Small intestine (tissue), 16 donors: ENCODE data around the gene ATP8B1. TPM values are rescaled to one million over a fixed set of nuclear protein-coding genes. Genes with fewer than 3 reads are reported as not detected.
"Not testable (repeated sequence)": the region's sequence is repeated elsewhere in the genome, so short reads cannot be mapped to it uniquely, and the experiment has no call there.

Experiments used
- DNase-seq, 2 donors: peaks; one replicate each; pipeline versions ENCODE4 v3.0.0 to v3.0.0-alpha.2; 2013
- FAIRE-seq: peaks from 2 replicates; lab custom pipeline; 2012; peaks lifted over from hg19 to GRCh38; lab: Jason Lieb, UNC
- H3K27ac ChIP-seq, 3 donors: one replicate each; pipeline ENCODE4 v1.5.1; 2013; ENCODE audit warnings: low read length in 2 of 3, mild to moderate bottlenecking in 2 of 3, control low read depth in 1 of 3, inconsistent platforms in 1 of 3, low read depth in 1 of 3, moderate library complexity in 1 of 3
- H3K27me3 ChIP-seq, 3 donors: one replicate each; pipeline ENCODE4 v1.6.1; 2013; ENCODE audit warnings: low read length in 3 of 3, inconsistent platforms in 1 of 3; ENCODE audit not compliant: control insufficient read depth in 3 of 3, insufficient read depth in 3 of 3
- H3K36me3 ChIP-seq, 3 donors: one replicate each; pipeline ENCODE4 v1.6.1; 2013; ENCODE audit warnings: low read length in 3 of 3, inconsistent platforms in 1 of 3, low read depth in 1 of 3, mild to moderate bottlenecking in 1 of 3, moderate library complexity in 1 of 3; ENCODE audit not compliant: control insufficient read depth in 3 of 3, insufficient read depth in 2 of 3
- H3K4me1 ChIP-seq, 3 donors: one replicate each; pipeline ENCODE4 v1.6.1; 2013; ENCODE audit warnings: low read length in 2 of 3, inconsistent platforms in 1 of 3, low read depth in 1 of 3, mild to moderate bottlenecking in 1 of 3, moderate library complexity in 1 of 3; ENCODE audit not compliant: control insufficient read depth in 3 of 3, insufficient read depth in 2 of 3
- H3K4me3 ChIP-seq, 3 donors: one replicate each; pipeline ENCODE4 v1.5.1; 2013; ENCODE audit warnings: low read length in 3 of 3, control low read depth in 1 of 3, inconsistent platforms in 1 of 3, low read depth in 1 of 3, mild to moderate bottlenecking in 1 of 3, moderate library complexity in 1 of 3
- H3K9me3 ChIP-seq, 2 donors: one replicate each; pipeline ENCODE4 v1.6.1; 2013; ENCODE audit warnings: low read depth in 1 of 2, low read length in 1 of 2; ENCODE audit not compliant: control insufficient read depth in 2 of 2, insufficient read depth in 1 of 2
- WGBS, 3 donors: extraction: QIAGEN DNeasy Blood & Tissue Kit; methylation state at CpG; one replicate each; pipeline ENCODE4 v1.1.7; 2013; 5-methylcytosine and 5-hydroxymethylcytosine counted together
- long read RNA-seq, 10 donors: transcript quantifications; one replicate each; lab custom pipeline, GENCODE V29; 2026
- polyA plus RNA-seq, 4 donors: library from polyadenylated mRNA; stranded (reverse) in 3 of 4; unstranded in 1 of 4; fragments of 200-250 nt in 3 of 4; fragments of 120-200 nt in 1 of 4; gene quantifications; one replicate each; pipeline versions ENCODE4 v1.2.1 to v1.2.3, GENCODE V29; 2013
- donor health status: healthy with polysubstance abuse.
- donor health status: control.
- donor health status: control.
- donor health status: Bipolar disorder and iron deficiency.
- donor health status: healthy.

ATP8B1 gene
- polyA plus RNA-seq, result 10 to 100 TPM; 25.5 to 82.5 (median 42.7) TPM
- long read RNA-seq, donor 1, result 0 reads
- long read RNA-seq, donor 2, result 0 reads
- long read RNA-seq, donor 3, result 0 reads
- long read RNA-seq, donor 4, result 0 reads
- long read RNA-seq, donor 5, result 0 reads
- long read RNA-seq, donor 6, full-length matches to known transcripts, result 3 of 3 reads
- long read RNA-seq, donor 6, partial matches to known transcripts, result 0 of 3 reads
- long read RNA-seq, donor 6, other reads (novel, unspliced or antisense), result 0 of 3 reads
- long read RNA-seq, donor 7, result 0 reads
- long read RNA-seq, donor 8, result 0 reads
- long read RNA-seq, donor 9, full-length matches to known transcripts, result 1 of 1 reads
- long read RNA-seq, donor 9, partial matches to known transcripts, result 0 of 1 reads
- long read RNA-seq, donor 9, other reads (novel, unspliced or antisense), result 0 of 1 reads
- long read RNA-seq, donor 10, full-length matches to known transcripts, result 1 of 1 reads
- long read RNA-seq, donor 10, partial matches to known transcripts, result 0 of 1 reads
- long read RNA-seq, donor 10, other reads (novel, unspliced or antisense), result 0 of 1 reads

GRCh38 chr18:57803103-57803969 lies at the start of gene ATP8B1:
ATP8B1 (minus strand) TSS chr18:57803315; CDS start chr18:57731807, 71,508 bp downstream.
- Histone ChIP-seq H3K36me3 (peaks cover 0 to 3% (median 0%) of the 10 kb centered on the region in 3 donors), H3K9me3 (no peaks in the 10 kb centered on the region), H3K27me3 (peaks cover 0 to 13% (median 2%) of the 10 kb centered on the region in 3 donors), H3K27ac (peak within 1 kb of the TSS; percentile 79 to 93 (median 87)), H3K4me3 (peak within 1 kb of the TSS; percentile 63 to 84 (median 65)), H3K4me1 (peaks cover 0 to 18% (median 6%) of the 10 kb centered on the region in 3 donors)
- DNase-seq (peak; percentile 97 to 98), FAIRE-seq (no peak)
- 2 to 3% (median 2%) methylated on average over 38 to 77 of the region's 77 CpGs for WGBS, 3 donors

GRCh38 chr18:57850063-57850462 lies 46.9 kb upstream of the ATP8B1 start:
- Histone ChIP-seq H3K9me3 (peaks cover 0 to 5% of the 10 kb centered on the region in 2 donors), H3K36me3 (no peaks in the 10 kb centered on the region), H3K4me3 (no peak overlapping the region), H3K27ac (no peak overlapping the region), H3K27me3 (no peaks in the 10 kb centered on the region), H3K4me1 (peaks cover 0 to 15% (median 2%) of the 10 kb centered on the region in 3 donors)
- FAIRE-seq (no peak), DNase-seq (no peak)
- WGBS, 3 donors, result 61 to 82% (median 81%) methylated on average over 3 of the region's 3 CpGs

GRCh38 chr18:57848374-57848773 lies 45.3 kb upstream of the ATP8B1 start:
- H3K27me3 ChIP-seq, DNase-seq, H3K4me3 ChIP-seq, H3K9me3 ChIP-seq, H3K36me3 ChIP-seq, FAIRE-seq, H3K27ac ChIP-seq: not testable (repeated sequence)
- WGBS, 3 donors, result 91 to 98% (median 96%) methylated on average over 1 of the region's 1 CpG
- H3K4me1 ChIP-seq, result peaks cover 0 to 22% (median 3%) of the 10 kb centered on the region in 3 donors

DNA sequence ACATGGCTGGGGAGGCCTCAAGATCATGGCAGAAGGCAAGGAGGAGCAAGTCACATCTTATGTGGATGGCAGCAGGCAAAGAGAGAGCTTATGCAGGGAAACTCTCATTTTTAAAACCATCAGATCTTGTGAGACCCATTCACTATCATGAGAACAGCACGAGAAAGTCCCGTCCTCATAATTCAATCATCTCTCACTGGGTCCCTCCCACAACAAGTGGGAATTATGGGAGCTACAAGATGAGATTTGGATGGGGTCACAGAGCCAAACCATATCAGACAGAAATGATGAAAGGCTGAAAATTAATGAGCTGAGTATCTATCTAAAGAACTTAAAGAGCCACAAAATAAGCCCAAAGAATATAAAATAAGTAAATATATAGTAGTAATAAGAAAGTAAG lies 44.3 kb upstream of the ATP8B1 start:
- H3K4me1 ChIP-seq, result peaks cover 0 to 22% (median 3%) of the 10 kb centered on the region in 3 donors
- H3K36me3 ChIP-seq, H3K27me3 ChIP-seq, H3K9me3 ChIP-seq, H3K4me3 ChIP-seq, DNase-seq, H3K27ac ChIP-seq, FAIRE-seq: not testable (repeated sequence)
- 92 to 94% (median 93%) methylated on average over 2 of the region's 2 CpGs for WGBS, 3 donors

DNA sequence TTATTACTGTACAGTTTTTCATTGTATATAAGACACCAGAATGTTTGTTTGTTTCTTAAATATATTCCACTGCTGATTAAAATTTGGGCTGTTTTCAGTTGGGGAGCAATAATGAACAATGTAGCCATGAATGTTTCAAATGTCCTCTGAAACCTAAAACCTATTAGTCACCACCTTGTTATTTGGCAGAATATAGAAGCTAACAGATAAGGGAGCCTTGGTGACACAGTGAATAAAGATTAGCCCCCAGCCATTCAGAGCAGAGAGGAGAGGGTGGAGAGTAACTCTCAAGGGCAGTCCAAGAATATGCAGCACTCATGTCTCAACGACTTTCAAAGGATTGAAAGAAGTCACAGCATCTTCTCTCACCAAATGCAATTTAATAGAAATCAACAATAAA lies 43.1 kb upstream of the ATP8B1 start:
- Histone ChIP-seq H3K4me1 (peaks cover 0 to 22% (median 3%) of the 10 kb centered on the region in 3 donors), H3K9me3 (peaks cover 0 to 5% of the 10 kb centered on the region in 2 donors), H3K27me3 (no peaks in the 10 kb centered on the region), H3K27ac (peak overlapping the region in 1 of 3 donors; percentile 36), H3K36me3 (no peaks in the 10 kb centered on the region), H3K4me3 (no peak overlapping the region)
- FAIRE-seq (no peak), DNase-seq (peak; percentile 72 to 86)
- WGBS, 3 donors, result 4 to 37% (median 6%) methylated on average over 1 of the region's 1 CpG

DNA sequence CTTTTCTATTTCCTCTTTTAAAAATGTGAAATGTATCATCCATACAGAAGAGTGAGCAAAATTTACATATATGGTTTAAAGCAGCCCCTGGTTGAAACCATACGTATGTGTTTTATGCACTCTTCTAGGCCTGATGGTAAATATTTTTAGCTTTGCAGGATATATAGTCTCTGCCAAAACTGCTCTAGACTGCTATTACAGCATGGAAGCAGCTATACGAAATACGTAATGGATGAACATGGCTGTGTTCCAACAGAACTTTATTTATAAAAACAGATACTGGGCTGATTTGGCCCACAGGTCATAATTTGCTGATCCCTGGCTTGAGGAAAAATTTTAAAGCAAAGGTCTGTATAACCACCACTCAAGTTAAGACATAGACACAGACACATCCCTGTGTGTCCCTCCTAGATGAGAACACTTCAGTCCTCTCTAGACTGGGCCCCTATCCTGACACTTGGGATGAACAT lies 42.5 kb upstream of the ATP8B1 start:
- no peak overlapping the region for H3K4me3 ChIP-seq
- H3K36me3 ChIP-seq, result no peaks in the 10 kb centered on the region
- peaks cover 0 to 22% (median 3%) of the 10 kb centered on the region in 3 donors for H3K4me1 ChIP-seq
- DNase-seq (no peak), FAIRE-seq (no peak)
- 72 to 83% (median 78%) methylated on average over 3 of the region's 3 CpGs for WGBS, 3 donors
- peak overlapping the region in 1 of 3 donors; percentile 36 for H3K27ac ChIP-seq
- H3K9me3 ChIP-seq, result peaks cover 0 to 5% of the 10 kb centered on the region in 2 donors
- no peaks in the 10 kb centered on the region for H3K27me3 ChIP-seq

GRCh38 chr18:57844319-57844718 lies 41.2 kb upstream of the ATP8B1 start:
- 34 to 70% (median 65%) methylated on average over 7 of the region's 7 CpGs for whole genome bisulfite sequencing, 3 donors
- Histone ChIP-seq H3K4me3 (no peak overlapping the region), H3K9me3 (no peaks in the 10 kb centered on the region), H3K36me3 (no peaks in the 10 kb centered on the region), H3K27me3 (no peaks in the 10 kb centered on the region), H3K27ac (no peak overlapping the region), H3K4me1 (peaks cover 0 to 22% (median 3%) of the 10 kb centered on the region in 3 donors)
- FAIRE-seq (no peak), DNase-seq (peak; percentile 74 to 91)

- peaks cover 0 to 22% (median 3%) of the 10 kb centered on the region in 3 donors for H3K4me1 ChIP-seq
- no peak for FAIRE-seq
- no peak overlapping the region for H3K27ac ChIP-seq
- no peaks in the 10 kb centered on the region for H3K27me3 ChIP-seq
- H3K36me3 ChIP-seq, result no peaks in the 10 kb centered on the region
- 67 to 82% (median 72%) methylated on average over 5 of the region's 5 CpGs for WGBS, 3 donors
- H3K4me3 ChIP-seq, result no peak overlapping the region
- no peak for DNase-seq
- no peaks in the 10 kb centered on the region for H3K9me3 ChIP-seq
Observed at GRCh38 chr18:57843386-57843785, 40.3 kb upstream of the ATP8B1 start.
